HepG2 (cell line): ENCODE measurements around the gene P4HTM. TPM values are rescaled to one million over a fixed set of nuclear protein-coding genes. Genes with fewer than 3 reads are reported as not detected.
A peak's percentile ranks its signal among the peaks of the same experiment; 100 is the strongest.

Source experiments
- ATF4 ChIP-seq, 2 experiments: fragments of 450-650 bp in 1 of 2; sonication (generic) in 1 of 2; formaldehyde crosslinking; IDR thresholded peaks; 2 replicates each; pipeline versions ENCODE4 v1.5.0 to v1.8.0; 2020 to 2022; ENCODE audit warnings: mild to moderate bottlenecking in 1 of 2, missing genetic modification reagents in 1 of 2
- ATF7 ChIP-seq, 2 experiments: fragments of 450-650 bp in 1 of 2; sonication (generic) in 1 of 2; formaldehyde crosslinking in 1 of 2; IDR thresholded peaks; 2 replicates each; pipeline versions ENCODE4 v1.4.0 to v1.6.1; 2016 to 2020; ENCODE audit warnings: antibody characterized with exemption in 1 of 2, mild to moderate bottlenecking in 1 of 2, missing genetic modification reagents in 1 of 2
- BCL3 ChIP-seq: sonication (generic); formaldehyde crosslinking; IDR thresholded peaks from 2 replicates; pipeline ENCODE4 v1.5.1; 2020; ENCODE audit warnings: mild to moderate bottlenecking, missing genetic modification reagents, moderate library complexity
- BCL6 ChIP-seq: IDR thresholded peaks from 2 replicates; pipeline ENCODE4 v1.6.1; 2016; ENCODE audit warnings: missing genetic modification reagents, missing compliant biosample characterization
- EEA1 ChIP-seq: sonication (generic); formaldehyde crosslinking; IDR thresholded peaks from 2 replicates; pipeline ENCODE4 v1.5.1; 2020; ENCODE audit warnings: mild to moderate bottlenecking, missing genetic modification reagents, borderline replicate concordance
- IKZF1 ChIP-seq: fragments of 450-650 bp; IDR thresholded peaks from 2 replicates; pipeline ENCODE4 v1.7.1; 2016
- MXD3 ChIP-seq: IDR thresholded peaks from 2 replicates; pipeline ENCODE4 v1.6.1; 2016; ENCODE audit warnings: mild to moderate bottlenecking, missing biosample characterization, missing genetic modification reagents
- POLR2AphosphoS2 ChIP-seq: IDR thresholded peaks from 2 replicates; pipeline ENCODE4 v1.6.1; 2011; ENCODE audit warnings: low read depth, low read length, improper control_type of control experiment
- RELA ChIP-seq: sonication (generic); formaldehyde crosslinking; IDR thresholded peaks from 2 replicates; pipeline ENCODE4 v1.4.0; 2020; ENCODE audit warnings: missing genetic modification reagents
- SKIL ChIP-seq: sonication (generic); formaldehyde crosslinking; IDR thresholded peaks from 2 replicates; pipeline ENCODE4 v1.8.0; 2022; ENCODE audit warnings: missing genetic modification reagents, mild to moderate bottlenecking, moderate library complexity, borderline replicate concordance
- SMAD3 ChIP-seq: sonication (generic); formaldehyde crosslinking; IDR thresholded peaks from 2 replicates; pipeline ENCODE4 v1.4.0; 2020; ENCODE audit warnings: missing genetic modification reagents
- SOX13 ChIP-seq, 3 experiments: fragments of 450-650 bp in 1 of 3; sonication (generic) in 1 of 3; formaldehyde crosslinking in 1 of 3; IDR thresholded peaks in 2 of 3; conservative IDR thresholded peaks in 1 of 3; 2 replicates each; pipeline versions ENCODE4 v1.5.0 to v1.6.1; 2016 to 2020; ENCODE audit warnings: antibody characterized with exemption in 1 of 3, mild to moderate bottlenecking in 1 of 3, missing compliant biosample characterization in 1 of 3, missing genetic modification reagents in 1 of 3, moderate library complexity in 1 of 3
- TBX2 ChIP-seq: sonication (generic); formaldehyde crosslinking; IDR thresholded peaks from 2 replicates; pipeline ENCODE4 v1.5.0; 2020; ENCODE audit warnings: missing genetic modification reagents, mild to moderate bottlenecking, borderline replicate concordance
- TFE3 ChIP-seq: IDR thresholded peaks from 2 replicates; pipeline ENCODE4 v1.6.1; 2016
- THRA ChIP-seq: sonication (generic); formaldehyde crosslinking; IDR thresholded peaks from 2 replicates; pipeline ENCODE4 v1.4.0; 2020; ENCODE audit warnings: missing genetic modification reagents, borderline replicate concordance
- ZNF121 ChIP-seq: sonication (generic); formaldehyde crosslinking; IDR thresholded peaks from 2 replicates; pipeline ENCODE4 v1.5.0; 2020; ENCODE audit warnings: mild to moderate bottlenecking, missing genetic modification reagents
- ZNF562 ChIP-seq: sonication (generic); formaldehyde crosslinking; IDR thresholded peaks from 2 replicates; pipeline ENCODE4 v1.8.0; 2022; ENCODE audit warnings: missing genetic modification reagents, borderline replicate concordance
- ZNF660 ChIP-seq: sonication (generic); formaldehyde crosslinking; IDR thresholded peaks from 2 replicates; pipeline ENCODE4 v1.5.1; 2020; ENCODE audit warnings: mild to moderate bottlenecking, low read depth, missing genetic modification reagents, borderline replicate concordance
- ZNF703 ChIP-seq: sonication (generic); formaldehyde crosslinking; IDR thresholded peaks from 2 replicates; pipeline ENCODE4 v1.5.1; 2020; ENCODE audit warnings: missing genetic modification reagents, mild to moderate bottlenecking, moderate library complexity, borderline replicate concordance
- ZNF776 ChIP-seq: sonication (generic); formaldehyde crosslinking; IDR thresholded peaks from 2 replicates; pipeline ENCODE4 v1.4.0; 2020; ENCODE audit warnings: mild to moderate bottlenecking, missing genetic modification reagents
- polyA plus RNA-seq, 8 experiments: library from polyadenylated mRNA; depleted of rRNA in 3 of 8; stranded (reverse) in 7 of 8; unstranded in 1 of 8; fragments of >200 nt; fragmentation: Illumina TruSeq in 4 of 8; extraction: Trizol in 4 of 8; gene quantifications; 2 replicates each; pipeline versions ENCODE4 v1.2.1 to v1.2.3, GENCODE V29; 2011 to 2016; ENCODE audit warnings: low read depth in 4 of 8, missing spikeins in 1 of 8, mixed read lengths in 1 of 8; ENCODE audit not compliant: insufficient read depth in 1 of 8
- total RNA-seq, 5 experiments: library from RNA; depleted of rRNA; stranded (reverse); fragments of >200 nt; fragmentation: Illumina TruSeq; extraction: Trizol; gene quantifications; 2 replicates each; pipeline ENCODE4 v1.2.3, GENCODE V29; 2016; ENCODE audit warnings: low read depth in 1 of 5

P4HTM gene
- total and polyA plus RNA-seq, 2 of the 13 experiments (the other 11 are each of a cell fraction or from before 2014, with no cell fraction given), result 0.01 TPM; not detected in 1

- TF ChIP-seq SKIL (CRISPR knock-in tag), result no peak
- TF ChIP-seq BCL6 (CRISPR knock-in tag), result no peak
- no peak for TF ChIP-seq RELA (CRISPR knock-in tag)
- peak; percentile 70 for TF ChIP-seq SOX13 (IDR thresholded peaks at IDR 0.05)
- no peak; a peak in 1 of 4 replicates for TF ChIP-seq SOX13 (CRISPR knock-in tag; conservative IDR thresholded peaks at IDR 0.05 in 1 of 2, IDR thresholded peaks at IDR 0.05 in 1 of 2)
- no peak for TF ChIP-seq ATF4 (CRISPR knock-in tag; IDR thresholded peaks at IDR 0.05)
- no peak for TF ChIP-seq ATF7 (IDR thresholded peaks at IDR 0.05)
- peak; percentile 57; the same call in 1 of the 2 replicates for TF ChIP-seq ATF7 (CRISPR knock-in tag; IDR thresholded peaks at IDR 0.05)
- no peak for TF ChIP-seq IKZF1
- no peak for TF ChIP-seq POLR2AphosphoS2
- TF ChIP-seq ZNF121 (CRISPR knock-in tag), result peak; percentile 99
- TF ChIP-seq ZNF660 (CRISPR knock-in tag), result no peak
- no peak for TF ChIP-seq ZNF703 (CRISPR knock-in tag)
- no peak for TF ChIP-seq SMAD3 (CRISPR knock-in tag)
- TF ChIP-seq TBX2 (CRISPR knock-in tag), result peak; percentile 87
- TF ChIP-seq BCL3, result no peak
- no peak for TF ChIP-seq ZNF562
- TF ChIP-seq THRA, result no peak
- TF ChIP-seq EEA1 (CRISPR knock-in tag), result no peak
- peak; percentile 37 for TF ChIP-seq MXD3
- no peak for TF ChIP-seq TFE3
- no peak; the same call in 1 of the 2 replicates for TF ChIP-seq ZNF776 (CRISPR knock-in tag)
Measured at GRCh38 chr3:49017971-49018706, 28.1 kb downstream of the P4HTM start, which contains the start of gene DALRD3 (continued).
